ENCODE results near the gene PSMD1. TPM values are rescaled to one million over a fixed set of nuclear protein-coding genes. Genes with fewer than 3 reads are reported as not detected.
A peak's percentile ranks its signal among the peaks of the same experiment; 100 is the strongest.

Gene PSMD1
- total RNA-seq, 1 donor from 2014 or later, result 119 TPM

DNA sequence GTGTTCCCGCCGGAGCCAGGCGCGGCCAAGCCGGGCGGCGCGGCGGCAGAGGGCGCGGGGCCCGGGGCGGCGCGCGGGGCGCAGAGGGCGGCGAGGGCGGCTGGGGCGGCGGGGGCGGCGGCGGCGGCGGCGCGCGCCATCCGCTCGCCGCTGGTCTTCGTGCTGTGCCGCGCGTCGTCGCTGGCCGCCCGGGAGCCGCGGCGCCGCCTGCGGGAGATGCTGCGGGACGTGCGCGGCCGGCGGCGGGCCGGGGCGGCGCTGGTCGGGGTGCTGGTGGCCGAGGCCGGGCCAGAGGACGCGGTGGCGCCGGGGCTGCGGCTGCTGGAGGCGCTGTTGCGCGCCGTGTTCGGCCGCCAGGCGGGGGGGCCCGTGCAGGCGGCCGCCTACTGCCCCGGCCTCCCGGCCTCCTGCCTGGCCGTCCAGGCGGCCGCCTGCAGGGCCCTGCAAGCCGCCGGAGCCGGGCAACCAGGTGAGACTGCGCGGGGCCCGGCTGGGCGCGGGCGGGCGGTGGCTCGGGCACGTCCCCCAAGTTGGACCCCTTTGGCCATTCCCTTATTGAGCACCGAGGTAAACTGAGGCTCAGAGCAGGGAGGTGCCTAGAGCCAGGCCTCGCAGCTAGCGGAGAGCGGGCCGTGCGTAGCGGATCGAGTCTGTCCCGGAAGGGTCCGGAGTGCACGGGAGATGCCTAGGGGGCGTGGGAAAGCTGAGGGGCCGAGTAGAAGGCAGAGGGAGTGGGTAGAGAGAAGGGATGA lies 18.8 kb upstream of the PSMD1 start:
- DNase-seq (ENCODE audit: low spot score), result peak; percentile 36
- peaks cover 12% of the 10 kb centered on the region for H3K4me1 Mint-ChIP-seq (ENCODE audit: unreplicated experiment)
- H3K27ac Mint-ChIP-seq (ENCODE audit: unreplicated experiment), result no peak overlapping the region
- H3K4me3 Mint-ChIP-seq (ENCODE audit: unreplicated experiment), result no peak overlapping the region
- H3K36me3 Mint-ChIP-seq (ENCODE audit: low read depth, unreplicated experiment), result peaks cover 5% of the 10 kb centered on the region
- TF ChIP-seq, protein P1, sequence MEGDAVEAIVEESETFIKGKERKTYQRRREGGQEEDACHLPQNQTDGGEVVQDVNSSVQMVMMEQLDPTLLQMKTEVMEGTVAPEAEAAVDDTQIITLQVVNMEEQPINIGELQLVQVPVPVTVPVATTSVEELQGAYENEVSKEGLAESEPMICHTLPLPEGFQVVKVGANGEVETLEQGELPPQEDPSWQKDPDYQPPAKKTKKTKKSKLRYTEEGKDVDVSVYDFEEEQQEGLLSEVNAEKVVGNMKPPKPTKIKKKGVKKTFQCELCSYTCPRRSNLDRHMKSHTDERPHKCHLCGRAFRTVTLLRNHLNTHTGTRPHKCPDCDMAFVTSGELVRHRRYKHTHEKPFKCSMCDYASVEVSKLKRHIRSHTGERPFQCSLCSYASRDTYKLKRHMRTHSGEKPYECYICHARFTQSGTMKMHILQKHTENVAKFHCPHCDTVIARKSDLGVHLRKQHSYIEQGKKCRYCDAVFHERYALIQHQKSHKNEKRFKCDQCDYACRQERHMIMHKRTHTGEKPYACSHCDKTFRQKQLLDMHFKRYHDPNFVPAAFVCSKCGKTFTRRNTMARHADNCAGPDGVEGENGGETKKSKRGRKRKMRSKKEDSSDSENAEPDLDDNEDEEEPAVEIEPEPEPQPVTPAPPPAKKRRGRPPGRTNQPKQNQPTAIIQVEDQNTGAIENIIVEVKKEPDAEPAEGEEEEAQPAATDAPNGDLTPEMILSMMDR (IDR thresholded peaks at IDR 0.05; ENCODE audit: unreplicated experiment), result no peak
- no peaks in the 10 kb centered on the region for H3K9me3 Mint-ChIP-seq (ENCODE audit: unreplicated experiment)
- peaks cover 10% of the 10 kb centered on the region for H3K27me3 Mint-ChIP-seq (ENCODE audit: unreplicated experiment)

DNA sequence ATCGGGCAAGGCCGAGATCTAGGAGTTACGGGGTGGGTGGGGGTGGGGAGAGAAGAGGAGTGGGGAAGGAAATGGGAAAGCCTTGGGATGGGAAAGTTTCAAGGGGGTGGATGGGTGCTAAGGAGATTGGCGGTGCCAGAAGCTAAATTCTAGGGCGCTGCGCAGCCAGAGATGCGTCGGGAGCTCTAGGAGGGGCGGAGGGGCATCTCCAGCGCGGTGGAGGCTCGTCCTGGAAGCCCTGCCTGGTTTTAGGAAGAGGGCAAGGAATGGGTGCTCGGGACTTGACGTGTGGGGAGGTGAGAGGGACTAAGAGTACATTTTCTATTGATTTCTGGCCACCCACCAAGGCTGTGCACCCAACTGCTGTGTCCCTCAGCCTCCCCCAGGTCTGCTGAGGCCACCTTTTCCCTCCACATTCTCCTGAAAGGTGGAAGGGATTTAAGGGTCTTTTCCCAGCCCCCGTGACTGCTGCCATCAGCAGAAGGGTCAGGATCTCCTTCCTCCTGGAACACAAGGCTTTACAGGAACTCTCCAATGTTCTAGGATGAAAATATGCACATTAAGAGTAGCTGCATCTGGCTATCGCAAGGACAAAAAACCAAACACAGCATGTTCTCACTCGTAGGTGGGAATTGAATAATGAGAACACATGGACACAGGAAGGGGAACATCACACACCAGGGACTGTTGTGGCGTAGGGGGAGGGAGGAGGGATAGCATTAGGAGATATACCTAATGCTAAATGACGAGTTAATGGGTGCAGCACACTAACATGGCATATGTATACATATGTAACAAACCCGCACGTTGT lies 18.0 kb upstream of the PSMD1 start:
- Mint-ChIP-seq H3K27me3 (ENCODE audit: unreplicated experiment) (peaks cover 10% of the 10 kb centered on the region), H3K9me3 (ENCODE audit: unreplicated experiment) (no peaks in the 10 kb centered on the region), H3K36me3 (ENCODE audit: low read depth, unreplicated experiment) (peaks cover 5% of the 10 kb centered on the region), H3K4me1 (ENCODE audit: unreplicated experiment) (peaks cover 5% of the 10 kb centered on the region), H3K4me3 (ENCODE audit: unreplicated experiment) (no peak overlapping the region), H3K27ac (ENCODE audit: unreplicated experiment) (no peak overlapping the region)
- TF ChIP-seq, protein P1 (IDR thresholded peaks at IDR 0.05; ENCODE audit: unreplicated experiment), result no peak
- no peak for DNase-seq (ENCODE audit: low spot score)

DNA sequence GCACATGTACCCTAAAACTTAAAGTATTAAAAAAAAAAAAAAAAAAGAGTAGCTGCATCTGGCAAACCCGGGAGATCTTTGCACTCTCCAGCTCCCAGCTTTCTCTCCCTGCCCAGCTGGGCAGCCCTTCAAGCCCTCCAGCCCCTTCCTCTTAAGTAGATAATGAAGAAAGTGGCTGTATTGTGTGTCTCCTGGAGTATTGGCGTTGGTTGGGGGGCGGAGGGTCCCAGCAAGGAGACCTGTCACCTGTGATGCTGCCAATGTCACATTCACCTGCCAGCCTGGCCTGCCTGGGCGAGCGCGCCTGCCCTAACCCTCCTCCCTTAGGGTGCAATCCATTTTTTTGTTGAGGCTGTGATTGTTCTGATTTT lies 17.4 kb upstream of the PSMD1 start:
- Mint-ChIP-seq H3K27ac (ENCODE audit: unreplicated experiment) (no peak overlapping the region), H3K36me3 (ENCODE audit: low read depth, unreplicated experiment) (peaks cover 5% of the 10 kb centered on the region), H3K9me3 (ENCODE audit: unreplicated experiment) (no peaks in the 10 kb centered on the region), H3K4me1 (ENCODE audit: unreplicated experiment) (peaks cover 3% of the 10 kb centered on the region), H3K4me3 (ENCODE audit: unreplicated experiment) (peak overlapping the region; percentile 37), H3K27me3 (ENCODE audit: unreplicated experiment) (peaks cover 6% of the 10 kb centered on the region)
- TF ChIP-seq, protein P1 (IDR thresholded peaks at IDR 0.05; ENCODE audit: unreplicated experiment), result no peak
- no peak for DNase-seq (ENCODE audit: low spot score)

DNA sequence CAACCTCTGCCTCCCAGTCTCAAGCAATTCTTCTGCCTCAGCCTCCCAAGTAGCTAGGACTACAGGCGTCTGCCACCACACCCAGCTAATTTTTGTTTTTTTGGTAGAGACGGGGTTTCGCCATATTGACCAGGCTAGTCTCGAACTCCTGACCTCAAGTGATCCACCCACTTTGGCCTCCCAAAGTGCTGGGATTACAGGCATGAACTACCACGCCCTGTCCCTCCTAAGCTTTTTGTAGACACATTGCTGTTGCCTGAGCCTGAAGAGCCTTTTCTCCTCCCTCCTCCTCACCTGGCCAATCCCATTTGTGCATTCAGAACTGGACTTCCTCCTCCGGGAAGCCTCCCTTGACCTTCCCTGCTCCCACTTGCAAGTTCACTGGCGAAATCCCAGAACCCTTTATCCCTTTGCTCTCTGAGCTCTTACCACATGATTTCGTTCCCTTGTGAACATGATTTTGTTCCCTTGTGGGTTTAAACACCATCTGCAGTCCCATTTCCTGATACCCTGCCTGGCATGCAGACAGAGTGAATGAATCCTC lies 16.8 kb upstream of the PSMD1 start:
- peaks cover 5% of the 10 kb centered on the region for H3K36me3 Mint-ChIP-seq (ENCODE audit: low read depth, unreplicated experiment)
- peak overlapping the region; percentile 67 for H3K4me3 Mint-ChIP-seq (ENCODE audit: unreplicated experiment)
- H3K27ac Mint-ChIP-seq (ENCODE audit: unreplicated experiment), result no peak overlapping the region
- H3K4me1 Mint-ChIP-seq (ENCODE audit: unreplicated experiment), result peaks cover 3% of the 10 kb centered on the region
- no peaks in the 10 kb centered on the region for H3K9me3 Mint-ChIP-seq (ENCODE audit: unreplicated experiment)
- TF ChIP-seq, protein P1 (IDR thresholded peaks at IDR 0.05; ENCODE audit: unreplicated experiment), result no peak
- no peak for DNase-seq (ENCODE audit: low spot score)
- H3K27me3 Mint-ChIP-seq (ENCODE audit: unreplicated experiment), result peaks cover 6% of the 10 kb centered on the region
